DND-41 (cell line): ENCODE data around the gene PHF24.

Experiments used
- ATAC-seq: fragments of 200-7000 bp; cut with Tn5 transposase; 3 replicates; pipeline ENCODE4 v1.9.1; 2021; ENCODE audit warnings: low read depth; ENCODE audit not compliant: insufficient read depth
- DNase-seq: peaks from one replicate; pipeline ENCODE4 v3.0.0-alpha.2; 2020
- H2AFZ ChIP-seq: 2 replicates; pipeline ENCODE4 v1.6.0; 2012; ENCODE audit warnings: low read depth, low read length
- H3K27ac ChIP-seq: 2 replicates; pipeline ENCODE4 v1.5.1; 2012; ENCODE audit warnings: low read length, inconsistent platforms
- H3K27me3 ChIP-seq: fragments of 200-600 bp; sonication (generic); 2 replicates; pipeline ENCODE4 v1.6.0; 2012; ENCODE audit warnings: low read length, mild to moderate bottlenecking, inconsistent platforms; ENCODE audit not compliant: insufficient read depth, poor library complexity
- H3K36me3 ChIP-seq: 2 replicates; pipeline ENCODE4 v1.5.1; 2012; ENCODE audit warnings: low read length, inconsistent platforms; ENCODE audit not compliant: insufficient read depth
- H3K4me1 ChIP-seq: 2 replicates; pipeline ENCODE4 v1.5.1; 2012; ENCODE audit warnings: mild to moderate bottlenecking, low read length; ENCODE audit not compliant: insufficient read depth
- H3K4me2 ChIP-seq: 2 replicates; pipeline ENCODE4 v1.6.0; 2012; ENCODE audit warnings: mild to moderate bottlenecking, moderate library complexity, low read length, inconsistent platforms; ENCODE audit not compliant: insufficient read depth
- H3K4me3 ChIP-seq, 2 experiments: fragments of 200-600 bp in 1 of 2; shearing (Covaris generic) in 1 of 2; 2 replicates each; pipeline ENCODE4 v1.5.1; 2012 to 2016; ENCODE audit warnings: inconsistent platforms in 2 of 2, low read length in 2 of 2, mild to moderate bottlenecking in 2 of 2, low read depth in 1 of 2, moderate library complexity in 1 of 2
- H3K79me2 ChIP-seq: 2 replicates; pipeline ENCODE4 v1.6.0; 2012; ENCODE audit warnings: low read length, inconsistent platforms; ENCODE audit not compliant: insufficient read depth
- H3K9ac ChIP-seq: 2 replicates; pipeline ENCODE4 v1.6.0; 2012; ENCODE audit warnings: low read depth, mild to moderate bottlenecking, inconsistent platforms, low read length, moderate library complexity
- H3K9me3 ChIP-seq: 2 replicates; pipeline ENCODE4 v1.5.1; 2012; ENCODE audit warnings: low read length, moderate library complexity, mild to moderate bottlenecking, inconsistent platforms; ENCODE audit not compliant: insufficient read depth, severe bottlenecking
- H4K20me1 ChIP-seq: 2 replicates; pipeline ENCODE4 v1.6.0; 2012; ENCODE audit warnings: low read length; ENCODE audit not compliant: insufficient read depth
- EZH2 ChIP-seq: IDR thresholded peaks from 3 replicates; pipeline ENCODE4 v1.6.1; 2012; ENCODE audit warnings: borderline replicate concordance, low read depth, mild to moderate bottlenecking, moderate library complexity, low read length, inconsistent platforms; ENCODE audit not compliant: severe bottlenecking
- TF ChIP-seq, protein P1 (sequence below): IDR thresholded peaks from 2 replicates; pipeline ENCODE4 v1.5.1; 2012; ENCODE audit warnings: borderline replicate concordance, low read length, moderate library complexity, mild to moderate bottlenecking; ENCODE audit not compliant: poor library complexity, severe bottlenecking; ENCODE audit errors: extremely low read depth

Gene PHF24

DNA sequence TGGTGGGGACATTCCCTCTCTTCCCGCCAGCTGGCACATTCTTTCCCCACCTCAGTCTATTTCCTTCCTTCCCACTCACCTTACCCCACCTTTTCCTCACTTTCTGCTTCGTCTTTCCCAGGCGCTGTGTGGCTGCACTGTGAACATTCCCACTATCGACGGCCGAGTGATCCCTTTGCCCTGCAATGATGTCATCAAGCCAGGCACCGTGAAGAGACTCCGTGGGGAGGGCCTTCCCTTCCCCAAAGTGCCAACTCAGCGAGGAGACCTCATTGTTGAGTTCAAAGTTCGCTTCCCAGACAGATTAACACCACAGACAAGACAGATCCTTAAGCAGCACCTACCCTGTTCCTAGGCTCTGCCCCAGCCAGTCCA lies 38.8 kb downstream of the PHF24 start:
- no peak overlapping the region for H3K4me2 ChIP-seq
- 0 out of 2 replicates have a peak, but pooled peaks cover 2% of the 10 kb centered on the region for H3K36me3 ChIP-seq
- H3K27me3 ChIP-seq: no peaks in the 10 kb centered on the region
- no peaks in the 10 kb centered on the region for H3K79me2 ChIP-seq
- H3K4me1 ChIP-seq: no peaks in the 10 kb centered on the region
- no peaks in the 10 kb centered on the region for H3K9me3 ChIP-seq
- no peak overlapping the region for H2AFZ ChIP-seq
- no peak overlapping the region for H3K27ac ChIP-seq
- no peak for ATAC-seq
- H3K4me3 ChIP-seq: no peak overlapping the region
- TF ChIP-seq EZH2: no peak
- TF ChIP-seq, protein P1, sequence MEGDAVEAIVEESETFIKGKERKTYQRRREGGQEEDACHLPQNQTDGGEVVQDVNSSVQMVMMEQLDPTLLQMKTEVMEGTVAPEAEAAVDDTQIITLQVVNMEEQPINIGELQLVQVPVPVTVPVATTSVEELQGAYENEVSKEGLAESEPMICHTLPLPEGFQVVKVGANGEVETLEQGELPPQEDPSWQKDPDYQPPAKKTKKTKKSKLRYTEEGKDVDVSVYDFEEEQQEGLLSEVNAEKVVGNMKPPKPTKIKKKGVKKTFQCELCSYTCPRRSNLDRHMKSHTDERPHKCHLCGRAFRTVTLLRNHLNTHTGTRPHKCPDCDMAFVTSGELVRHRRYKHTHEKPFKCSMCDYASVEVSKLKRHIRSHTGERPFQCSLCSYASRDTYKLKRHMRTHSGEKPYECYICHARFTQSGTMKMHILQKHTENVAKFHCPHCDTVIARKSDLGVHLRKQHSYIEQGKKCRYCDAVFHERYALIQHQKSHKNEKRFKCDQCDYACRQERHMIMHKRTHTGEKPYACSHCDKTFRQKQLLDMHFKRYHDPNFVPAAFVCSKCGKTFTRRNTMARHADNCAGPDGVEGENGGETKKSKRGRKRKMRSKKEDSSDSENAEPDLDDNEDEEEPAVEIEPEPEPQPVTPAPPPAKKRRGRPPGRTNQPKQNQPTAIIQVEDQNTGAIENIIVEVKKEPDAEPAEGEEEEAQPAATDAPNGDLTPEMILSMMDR: no peak
- no peak for DNase-seq
- no peak overlapping the region for H3K9ac ChIP-seq
- H4K20me1 ChIP-seq: no peaks in the 10 kb centered on the region

GRCh38 chr9:34997379-34997781 lies 39.3 kb downstream of the PHF24 start:
- DNase-seq (no peak), ATAC-seq (no peak)
- Histone ChIP-seq H3K4me1 (no peaks in the 10 kb centered on the region), H3K4me3 (no peak overlapping the region), H2AFZ (no peak overlapping the region), H3K27me3 (no peaks in the 10 kb centered on the region), H3K9ac (no peak overlapping the region), H4K20me1 (no peaks in the 10 kb centered on the region), H3K4me2 (no peak overlapping the region), H3K36me3 (0 out of 2 replicates have a peak, but pooled peaks cover 2% of the 10 kb centered on the region), H3K9me3 (no peaks in the 10 kb centered on the region), H3K27ac (no peak overlapping the region), H3K79me2 (no peaks in the 10 kb centered on the region)
- no peak for TF ChIP-seq EZH2
- TF ChIP-seq, protein P1: no peak

- ATAC-seq (no peak), DNase-seq (no peak)
- Histone ChIP-seq H3K79me2 (no peaks in the 10 kb centered on the region), H3K9me3 (no peaks in the 10 kb centered on the region), H2AFZ (no peak overlapping the region), H3K4me2 (no peak overlapping the region), H3K27ac (no peak overlapping the region), H3K27me3 (no peaks in the 10 kb centered on the region), H3K36me3 (0 out of 2 replicates have a peak, but pooled peaks cover 2% of the 10 kb centered on the region), H3K4me3 (no peak overlapping the region), H3K4me1 (no peaks in the 10 kb centered on the region), H3K9ac (no peak overlapping the region), H4K20me1 (no peaks in the 10 kb centered on the region)
- TF ChIP-seq, protein P1: no peak
- TF ChIP-seq EZH2: no peak
These were observed 40.2 kb downstream of the PHF24 start for GRCh38 chr9:34998266-34998665.

- Histone ChIP-seq H3K27ac (no peak overlapping the region), H3K27me3 (no peaks in the 10 kb centered on the region), H4K20me1 (no peaks in the 10 kb centered on the region), H2AFZ (no peak overlapping the region), H3K79me2 (no peaks in the 10 kb centered on the region), H3K4me2 (no peak overlapping the region), H3K4me1 (no peaks in the 10 kb centered on the region), H3K36me3 (0 out of 2 replicates have a peak, but pooled peaks cover 2% of the 10 kb centered on the region), H3K9ac (no peak overlapping the region), H3K9me3 (no peaks in the 10 kb centered on the region), H3K4me3 (no peak overlapping the region)
- TF ChIP-seq, protein P1: no peak
- TF ChIP-seq EZH2: no peak
- DNase-seq (no peak), ATAC-seq (no peak)
These were observed 41.5 kb downstream of the PHF24 start for GRCh38 chr9:34999576-34999975.
